HepG2 (cell line): ENCODE data around the gene MAVS. TPM values are rescaled to one million over a fixed set of nuclear protein-coding genes. Genes with fewer than 3 reads are reported as not detected.

Experiments used
- ATF5 ChIP-seq: sonication (generic); formaldehyde crosslinking; IDR thresholded peaks from 2 replicates; pipeline ENCODE4 v1.4.0; 2020; ENCODE audit warnings: mild to moderate bottlenecking, low read depth, missing genetic modification reagents
- FOXA1 ChIP-seq, 2 experiments: fragments of 450-650 bp in 1 of 2; sonication (generic) in 1 of 2; formaldehyde crosslinking in 1 of 2; IDR thresholded peaks; 2 replicates each; pipeline versions ENCODE4 v1.4.0 to v1.6.1; 2016 to 2020; ENCODE audit warnings: missing genetic modification reagents in 1 of 2
- FOXK1 ChIP-seq: sonication (generic); formaldehyde crosslinking; IDR thresholded peaks from 2 replicates; pipeline ENCODE4 v1.4.0; 2020; ENCODE audit warnings: low read depth, missing genetic modification reagents, borderline replicate concordance
- GABPA ChIP-seq, 2 experiments: IDR thresholded peaks; 2 replicates each; pipeline ENCODE4 v1.6.1; 2011 to 2016; ENCODE audit warnings: low read depth in 2 of 2, low read length in 1 of 2, missing biosample characterization in 1 of 2, missing genetic modification characterization in 1 of 2
- HNF4G ChIP-seq, 2 experiments: sonication (generic) in 1 of 2; formaldehyde crosslinking in 1 of 2; IDR thresholded peaks; 2 replicates each; pipeline versions ENCODE4 v1.4.0 to v1.6.1; 2011 to 2020; ENCODE audit warnings: borderline replicate concordance in 2 of 2, low read depth in 2 of 2, mild to moderate bottlenecking in 2 of 2, low read length in 1 of 2, missing genetic modification reagents in 1 of 2, moderate library complexity in 1 of 2
- MTF1 ChIP-seq: sonication (generic); formaldehyde crosslinking; IDR thresholded peaks from 2 replicates; pipeline ENCODE4 v1.5.0; 2020; ENCODE audit warnings: missing genetic modification reagents
- RBM22 ChIP-seq: fragments of 200-400 bp; formaldehyde crosslinking; optimal IDR thresholded peaks from 2 replicates; pipeline ENCODE3; 2017; ENCODE audit warnings: mild to moderate bottlenecking, low read length, moderate library complexity
- RNF219 ChIP-seq: sonication (generic); formaldehyde crosslinking; IDR thresholded peaks from 2 replicates; pipeline ENCODE4 v1.5.0; 2020; ENCODE audit warnings: mild to moderate bottlenecking, missing genetic modification reagents
- ZHX2 ChIP-seq, 2 experiments: sonication (generic) in 1 of 2; formaldehyde crosslinking in 1 of 2; IDR thresholded peaks; 2 replicates each; pipeline versions ENCODE4 v1.6.1 to v1.9.0; 2014 to 2022; ENCODE audit warnings: antibody characterized with exemption in 1 of 2, borderline replicate concordance in 1 of 2, inconsistent platforms in 1 of 2, low read depth in 1 of 2, missing genetic modification reagents in 1 of 2
- ZMYM2 ChIP-seq: sonication (generic); formaldehyde crosslinking; IDR thresholded peaks from 2 replicates; pipeline ENCODE4 v1.8.0; 2022; ENCODE audit warnings: mild to moderate bottlenecking, missing genetic modification reagents
- ZNF205 ChIP-seq: IDR thresholded peaks from 2 replicates; pipeline ENCODE4 v1.6.1; 2018; ENCODE audit warnings: missing biosample characterization, missing genetic modification reagents
- ZNF572 ChIP-seq: sonication (generic); formaldehyde crosslinking; IDR thresholded peaks from 2 replicates; pipeline ENCODE4 v1.5.1; 2020; ENCODE audit warnings: mild to moderate bottlenecking, missing genetic modification reagents
- ZNF574 ChIP-seq: sonication (generic); formaldehyde crosslinking; IDR thresholded peaks from 2 replicates; pipeline ENCODE4 v1.4.0; 2020; ENCODE audit warnings: missing genetic modification reagents
- ZNF841 ChIP-seq: sonication (generic); formaldehyde crosslinking; IDR thresholded peaks from 2 replicates; pipeline ENCODE4 v1.8.1; 2023; ENCODE audit warnings: missing genetic modification reagents, borderline replicate concordance
- polyA plus RNA-seq, 8 experiments: library from polyadenylated mRNA; depleted of rRNA in 3 of 8; stranded (reverse) in 7 of 8; unstranded in 1 of 8; fragments of >200 nt; fragmentation: Illumina TruSeq in 4 of 8; extraction: Trizol in 4 of 8; gene quantifications; 2 replicates each; pipeline versions ENCODE4 v1.2.1 to v1.2.3, GENCODE V29; 2011 to 2016; ENCODE audit warnings: low read depth in 4 of 8, missing spikeins in 1 of 8, mixed read lengths in 1 of 8; ENCODE audit not compliant: insufficient read depth in 1 of 8
- total RNA-seq, 5 experiments: library from RNA; depleted of rRNA; stranded (reverse); fragments of >200 nt; fragmentation: Illumina TruSeq; extraction: Trizol; gene quantifications; 2 replicates each; pipeline ENCODE4 v1.2.3, GENCODE V29; 2016; ENCODE audit warnings: low read depth in 1 of 5

Gene MAVS
- total and polyA plus RNA-seq, 2 of the 13 experiments (the other 11 are each of a cell fraction or from before 2014, with no cell fraction given): 27.3 to 36.6 TPM

GRCh38 chr20:3889489-3890397 lies 43.1 kb downstream of the MAVS start (continued):
- TF ChIP-seq ZHX2 (IDR thresholded peaks at IDR 0.05; ENCODE audit: low read depth) (no peak), ZHX2 (CRISPR knock-in tag; IDR thresholded peaks at IDR 0.05; ENCODE audit: borderline replicate concordance) (0 out of 2 replicates have a peak, but pooled peaks have one; percentile 35), HNF4G (IDR thresholded peaks at IDR 0.05; ENCODE audit: borderline replicate concordance, low read depth, low read length) (no peak), HNF4G (CRISPR knock-in tag; IDR thresholded peaks at IDR 0.05; ENCODE audit: borderline replicate concordance, low read depth) (no peak), FOXA1 (IDR thresholded peaks at IDR 0.05) (no peak), FOXA1 (CRISPR knock-in tag; IDR thresholded peaks at IDR 0.05) (no peak; the same call in 1 of the 2 replicates), MTF1 (CRISPR knock-in tag) (no peak), ZNF841 (CRISPR knock-in tag) (0 out of 2 replicates have a peak, but pooled peaks have one; percentile 70), FOXK1 (CRISPR knock-in tag) (no peak), RNF219 (CRISPR knock-in tag) (peak; percentile 31; the same call in 1 of the 2 replicates), GABPA (IDR thresholded peaks at IDR 0.05; ENCODE audit: low read depth, low read length) (peak; percentile 69), GABPA (CRISPR knock-in tag; IDR thresholded peaks at IDR 0.05; ENCODE audit: low read depth) (peak; percentile 61; the same call in 1 of the 2 replicates), ZNF574 (no peak), ATF5 (CRISPR knock-in tag) (peak; percentile 45; the same call in 1 of the 2 replicates), ZMYM2 (peak; percentile 55), ZNF572 (0 out of 2 replicates have a peak, but pooled peaks have one; percentile 58), ZNF205 (0 out of 2 replicates have a peak, but pooled peaks have one; percentile 4), RBM22 (peak; percentile 8)
